GM12891 (cell line): ENCODE results near the gene CTNNA3.

ENCODE experiments used
- POLR2A ChIP-seq: IDR thresholded peaks from 2 replicates; pipeline ENCODE4 v1.6.1; 2011; ENCODE audit warnings: low read depth, low read length, control low read depth
- POLR2AphosphoS5 ChIP-seq: IDR thresholded peaks from 2 replicates; pipeline ENCODE4 v1.6.1; 2011; ENCODE audit warnings: low read depth, low read length, control low read depth
- TAF1 ChIP-seq: IDR thresholded peaks from 2 replicates; pipeline ENCODE4 v1.6.1; 2011; ENCODE audit warnings: low read depth, low read length, control low read depth

DNA sequence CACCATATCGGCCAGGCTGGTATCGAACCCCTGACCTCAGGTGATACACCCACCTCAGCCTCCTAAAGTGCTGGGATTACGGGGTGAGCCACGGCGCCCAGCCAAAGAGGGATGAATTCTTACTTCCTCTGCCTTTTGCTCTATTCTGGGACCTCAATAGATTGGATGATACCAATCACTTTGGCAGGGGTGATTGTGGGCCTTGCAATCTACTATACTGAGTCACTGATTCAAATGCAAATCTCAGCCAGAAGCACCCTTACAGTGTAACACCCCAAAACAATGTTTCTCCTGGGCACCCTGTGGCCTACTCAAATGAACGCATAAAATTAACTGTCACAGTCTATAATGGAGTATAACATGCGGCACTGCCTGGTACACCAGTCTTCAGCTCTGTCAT is 1366.8 kb downstream of the CTNNA3 start:
- TF ChIP-seq POLR2A, result no peak
- no peak for TF ChIP-seq POLR2AphosphoS5
- TF ChIP-seq TAF1, result no peak
